ENCODE data around the gene NHS. TPM values are rescaled to one million over a fixed set of nuclear protein-coding genes. Genes with fewer than 3 reads are reported as not detected.

Gene NHS
- total RNA-seq, 1 experiment from 2014 or later, result 5.7 TPM

DNA sequence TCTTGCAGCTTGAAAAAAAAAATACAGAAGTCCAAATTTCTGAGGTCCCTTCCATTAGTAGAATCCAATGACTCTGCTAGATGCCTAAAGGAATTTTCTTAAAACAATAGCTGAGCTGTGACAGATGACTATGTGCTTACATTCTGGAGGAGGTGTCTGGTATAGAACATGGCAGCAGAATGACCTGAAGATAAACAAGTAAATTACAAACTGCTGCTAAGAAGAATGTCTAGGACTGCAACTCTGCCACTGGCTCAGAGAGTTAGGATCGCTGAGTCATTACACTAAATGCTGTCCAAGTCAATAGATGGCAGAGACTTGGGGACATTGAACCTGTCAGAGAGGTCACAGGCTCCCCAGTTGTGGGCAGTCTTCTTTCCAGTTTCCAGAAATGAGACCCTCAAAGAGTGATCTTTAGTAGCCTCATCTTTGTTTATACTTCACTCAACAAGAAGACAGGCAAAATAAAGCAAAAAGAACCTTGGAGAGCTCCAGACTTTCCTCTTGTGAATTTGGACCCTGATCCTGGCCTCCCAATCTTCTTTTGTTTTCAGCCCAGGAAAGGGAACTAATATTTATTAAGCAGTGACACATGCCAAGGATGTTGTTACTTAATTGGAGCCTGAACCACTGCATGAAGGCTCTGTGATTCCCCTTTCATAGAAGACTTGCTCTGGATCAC is 305.9 kb downstream of the NHS start:
- ChIA-PET RAD21 (ENCODE audit: low non-redundant PET in 1 of 2, low total read pairs in 2 of 2, uncharacterized antibody in 2 of 2, unreplicated experiment in 2 of 2) (no interaction called here), POLR2A (no interaction called here), CTCF (no interaction called here)
- H4K20me1 ChIP-seq (ENCODE audit: insufficient read depth), result no peaks in the 10 kb centered on the region
- H3K9ac ChIP-seq (ENCODE audit: low read length), result no peak overlapping the region
- DNase-seq (ENCODE audit: low read depth, low spot score), result no peak
- no peaks in the 10 kb centered on the region for H3K9me3 ChIP-seq (ENCODE audit: control insufficient read depth in 1 of 2, insufficient read depth in 1 of 2, low read depth in 1 of 2, low read length in 2 of 2)
- intact Hi-C loops (cut with micrococcal nuclease), result no loop called here
- no peaks in the 10 kb centered on the region for H3K9me2 ChIP-seq (ENCODE audit: insufficient read depth)
- no peaks in the 10 kb centered on the region for H3K4me1 ChIP-seq (ENCODE audit: control insufficient read depth in 1 of 2, insufficient read depth in 2 of 2, low read length in 2 of 2)
- no peaks in the 10 kb centered on the region for H3K27me3 ChIP-seq (ENCODE audit: insufficient read depth, low read length)
- H3K4me3 ChIP-seq (replicated peaks in 1 of 2; ENCODE audit: low read depth in 1 of 2, low read length in 2 of 2), result no peak overlapping the region
- BruUV-seq (replicated peaks), result no TSS peak
- no peaks in the 10 kb centered on the region for H3K36me3 ChIP-seq (ENCODE audit: control insufficient read depth in 1 of 2, insufficient read depth in 2 of 2, low read length in 2 of 2)
- no peak overlapping the region for H3K27ac ChIP-seq (ENCODE audit: low read depth, low read length)
- H3K4me2 ChIP-seq (ENCODE audit: low read length), result no peak overlapping the region
- no peak overlapping the region for H2AFZ ChIP-seq (ENCODE audit: low read depth, low read length, poor library complexity, severe bottlenecking)
- no peaks in the 10 kb centered on the region for H3K79me2 ChIP-seq (ENCODE audit: insufficient read depth, low read length)
- ATAC-seq, result no peak
- TF ChIP-seq POLR2A (IDR thresholded peaks at IDR 0.05; ENCODE audit: borderline replicate concordance, extremely low read depth, insufficient read depth, insufficient read length), result no peak
- TF ChIP-seq, protein P1, sequence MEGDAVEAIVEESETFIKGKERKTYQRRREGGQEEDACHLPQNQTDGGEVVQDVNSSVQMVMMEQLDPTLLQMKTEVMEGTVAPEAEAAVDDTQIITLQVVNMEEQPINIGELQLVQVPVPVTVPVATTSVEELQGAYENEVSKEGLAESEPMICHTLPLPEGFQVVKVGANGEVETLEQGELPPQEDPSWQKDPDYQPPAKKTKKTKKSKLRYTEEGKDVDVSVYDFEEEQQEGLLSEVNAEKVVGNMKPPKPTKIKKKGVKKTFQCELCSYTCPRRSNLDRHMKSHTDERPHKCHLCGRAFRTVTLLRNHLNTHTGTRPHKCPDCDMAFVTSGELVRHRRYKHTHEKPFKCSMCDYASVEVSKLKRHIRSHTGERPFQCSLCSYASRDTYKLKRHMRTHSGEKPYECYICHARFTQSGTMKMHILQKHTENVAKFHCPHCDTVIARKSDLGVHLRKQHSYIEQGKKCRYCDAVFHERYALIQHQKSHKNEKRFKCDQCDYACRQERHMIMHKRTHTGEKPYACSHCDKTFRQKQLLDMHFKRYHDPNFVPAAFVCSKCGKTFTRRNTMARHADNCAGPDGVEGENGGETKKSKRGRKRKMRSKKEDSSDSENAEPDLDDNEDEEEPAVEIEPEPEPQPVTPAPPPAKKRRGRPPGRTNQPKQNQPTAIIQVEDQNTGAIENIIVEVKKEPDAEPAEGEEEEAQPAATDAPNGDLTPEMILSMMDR (IDR thresholded peaks at IDR 0.05 in 2 of 3, conservative IDR thresholded peaks at IDR 0.05 in 1 of 3; ENCODE audit: borderline replicate concordance in 1 of 3, insufficient read depth in 1 of 3, low read depth in 2 of 3, low read length in 2 of 3), result no peak
- no peak for TF ChIP-seq POLR2AphosphoS5 (IDR thresholded peaks at IDR 0.05; ENCODE audit: low read depth, low read length)
- TF ChIP-seq, protein P2, sequence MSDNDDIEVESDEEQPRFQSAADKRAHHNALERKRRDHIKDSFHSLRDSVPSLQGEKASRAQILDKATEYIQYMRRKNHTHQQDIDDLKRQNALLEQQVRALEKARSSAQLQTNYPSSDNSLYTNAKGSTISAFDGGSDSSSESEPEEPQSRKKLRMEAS (IDR thresholded peaks at IDR 0.05), result no peak
- TF ChIP-seq, protein P3, sequence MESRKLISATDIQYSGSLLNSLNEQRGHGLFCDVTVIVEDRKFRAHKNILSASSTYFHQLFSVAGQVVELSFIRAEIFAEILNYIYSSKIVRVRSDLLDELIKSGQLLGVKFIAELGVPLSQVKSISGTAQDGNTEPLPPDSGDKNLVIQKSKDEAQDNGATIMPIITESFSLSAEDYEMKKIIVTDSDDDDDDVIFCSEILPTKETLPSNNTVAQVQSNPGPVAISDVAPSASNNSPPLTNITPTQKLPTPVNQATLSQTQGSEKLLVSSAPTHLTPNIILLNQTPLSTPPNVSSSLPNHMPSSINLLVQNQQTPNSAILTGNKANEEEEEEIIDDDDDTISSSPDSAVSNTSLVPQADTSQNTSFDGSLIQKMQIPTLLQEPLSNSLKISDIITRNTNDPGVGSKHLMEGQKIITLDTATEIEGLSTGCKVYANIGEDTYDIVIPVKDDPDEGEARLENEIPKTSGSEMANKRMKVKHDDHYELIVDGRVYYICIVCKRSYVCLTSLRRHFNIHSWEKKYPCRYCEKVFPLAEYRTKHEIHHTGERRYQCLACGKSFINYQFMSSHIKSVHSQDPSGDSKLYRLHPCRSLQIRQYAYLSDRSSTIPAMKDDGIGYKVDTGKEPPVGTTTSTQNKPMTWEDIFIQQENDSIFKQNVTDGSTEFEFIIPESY (IDR thresholded peaks at IDR 0.05; ENCODE audit: extremely low read depth, insufficient replicate concordance, low read length), result no peak
- no peak for TF ChIP-seq ELF1 (IDR thresholded peaks at IDR 0.05; ENCODE audit: borderline replicate concordance, low read depth)
- no peak for TF ChIP-seq YY1 (IDR thresholded peaks at IDR 0.05; ENCODE audit: extremely low read depth, insufficient replicate concordance, low read depth, low read length)
- no peak for TF ChIP-seq SRF (IDR thresholded peaks at IDR 0.05; ENCODE audit: low read depth)
- TF ChIP-seq, protein P4, sequence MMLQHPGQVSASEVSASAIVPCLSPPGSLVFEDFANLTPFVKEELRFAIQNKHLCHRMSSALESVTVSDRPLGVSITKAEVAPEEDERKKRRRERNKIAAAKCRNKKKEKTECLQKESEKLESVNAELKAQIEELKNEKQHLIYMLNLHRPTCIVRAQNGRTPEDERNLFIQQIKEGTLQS (IDR thresholded peaks at IDR 0.05), result no peak
- no peak for TF ChIP-seq ZNF274 (IDR thresholded peaks at IDR 0.05; ENCODE audit: low read depth, low read length)
- no peak for TF ChIP-seq JUND (IDR thresholded peaks at IDR 0.05)
- TF ChIP-seq SP1 (IDR thresholded peaks at IDR 0.05; ENCODE audit: low read depth), result no peak
- TF ChIP-seq CEBPB (IDR thresholded peaks at IDR 0.05; ENCODE audit: low read depth), result no peak
- TF ChIP-seq EZH2 (IDR thresholded peaks at IDR 0.05), result no peak
- no peak for TF ChIP-seq EGR1 (IDR thresholded peaks at IDR 0.05; ENCODE audit: low read depth)
- TF ChIP-seq EZH2phosphoT487 (IDR thresholded peaks at IDR 0.05; ENCODE audit: borderline replicate concordance), result no peak
- no peak for TF ChIP-seq FOSL1 (IDR thresholded peaks at IDR 0.05; ENCODE audit: low read depth)
- no peak for TF ChIP-seq TCF7L2 (IDR thresholded peaks at IDR 0.05; ENCODE audit: borderline replicate concordance, extremely low read depth, insufficient read depth, insufficient read length)
- TF ChIP-seq, protein P5, sequence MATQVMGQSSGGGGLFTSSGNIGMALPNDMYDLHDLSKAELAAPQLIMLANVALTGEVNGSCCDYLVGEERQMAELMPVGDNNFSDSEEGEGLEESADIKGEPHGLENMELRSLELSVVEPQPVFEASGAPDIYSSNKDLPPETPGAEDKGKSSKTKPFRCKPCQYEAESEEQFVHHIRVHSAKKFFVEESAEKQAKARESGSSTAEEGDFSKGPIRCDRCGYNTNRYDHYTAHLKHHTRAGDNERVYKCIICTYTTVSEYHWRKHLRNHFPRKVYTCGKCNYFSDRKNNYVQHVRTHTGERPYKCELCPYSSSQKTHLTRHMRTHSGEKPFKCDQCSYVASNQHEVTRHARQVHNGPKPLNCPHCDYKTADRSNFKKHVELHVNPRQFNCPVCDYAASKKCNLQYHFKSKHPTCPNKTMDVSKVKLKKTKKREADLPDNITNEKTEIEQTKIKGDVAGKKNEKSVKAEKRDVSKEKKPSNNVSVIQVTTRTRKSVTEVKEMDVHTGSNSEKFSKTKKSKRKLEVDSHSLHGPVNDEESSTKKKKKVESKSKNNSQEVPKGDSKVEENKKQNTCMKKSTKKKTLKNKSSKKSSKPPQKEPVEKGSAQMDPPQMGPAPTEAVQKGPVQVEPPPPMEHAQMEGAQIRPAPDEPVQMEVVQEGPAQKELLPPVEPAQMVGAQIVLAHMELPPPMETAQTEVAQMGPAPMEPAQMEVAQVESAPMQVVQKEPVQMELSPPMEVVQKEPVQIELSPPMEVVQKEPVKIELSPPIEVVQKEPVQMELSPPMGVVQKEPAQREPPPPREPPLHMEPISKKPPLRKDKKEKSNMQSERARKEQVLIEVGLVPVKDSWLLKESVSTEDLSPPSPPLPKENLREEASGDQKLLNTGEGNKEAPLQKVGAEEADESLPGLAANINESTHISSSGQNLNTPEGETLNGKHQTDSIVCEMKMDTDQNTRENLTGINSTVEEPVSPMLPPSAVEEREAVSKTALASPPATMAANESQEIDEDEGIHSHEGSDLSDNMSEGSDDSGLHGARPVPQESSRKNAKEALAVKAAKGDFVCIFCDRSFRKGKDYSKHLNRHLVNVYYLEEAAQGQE (IDR thresholded peaks at IDR 0.05; ENCODE audit: low read depth), result no peak
- no peak for TF ChIP-seq ZFX (IDR thresholded peaks at IDR 0.05)
